ENCODE results near the gene KCNA10.

The KCNA10 gene

DNA sequence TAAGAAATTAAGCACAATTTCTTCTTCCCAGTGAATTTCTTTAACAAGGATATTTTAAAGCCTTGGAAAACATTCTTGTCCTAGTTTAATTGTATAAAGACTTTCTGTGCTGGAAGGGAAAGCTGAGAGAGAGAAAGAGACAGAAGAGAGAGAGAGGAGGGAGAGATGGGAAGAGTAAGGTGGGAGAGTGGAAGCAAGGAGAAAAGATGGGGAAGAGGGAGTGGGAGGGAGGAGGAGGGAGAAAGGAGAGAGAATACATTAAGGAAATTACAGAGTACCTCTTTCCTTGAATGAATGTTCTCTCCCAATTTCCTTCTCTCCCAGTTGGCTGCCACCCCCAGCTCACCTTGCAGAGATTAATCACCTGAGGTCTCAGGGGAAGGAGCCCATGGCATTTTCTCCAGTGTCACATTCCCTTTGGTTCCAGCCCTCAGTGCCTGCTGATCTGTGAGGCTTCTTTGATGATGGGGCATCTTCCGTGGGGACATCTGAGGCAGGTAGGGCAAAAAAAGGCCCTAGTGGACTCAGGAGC lies 32.4 kb upstream of the KCNA10 start:
- no peaks in the 10 kb centered on the region for H3K79me2 ChIP-seq (ENCODE audit: control insufficient read depth, low read length)
- H3K4me3 ChIP-seq (ENCODE audit: low read length): no peak overlapping the region
- no peaks in the 10 kb centered on the region for H3K36me3 ChIP-seq (ENCODE audit: control insufficient read depth, low read length)
- H3K9me2 ChIP-seq (replicated peaks; ENCODE audit: control insufficient read depth, low read length): no peaks in the 10 kb centered on the region
- TF ChIP-seq EZH2phosphoT487 (IDR thresholded peaks at IDR 0.05; ENCODE audit: borderline replicate concordance, low read length) (no peak), CTCF (IDR thresholded peaks at IDR 0.05; ENCODE audit: low read depth, low read length, poor library complexity, severe bottlenecking) (no peak)
- no peaks in the 10 kb centered on the region for H4K20me1 ChIP-seq (ENCODE audit: control insufficient read depth, insufficient read depth, low read depth, low read length)
- H3K9me3 ChIP-seq (ENCODE audit: control insufficient read depth, insufficient read depth, low read length): no peaks in the 10 kb centered on the region
- no peak overlapping the region for H3K4me2 ChIP-seq (ENCODE audit: low read length)
- no peaks in the 10 kb centered on the region for H3F3A ChIP-seq (ENCODE audit: control insufficient read depth, insufficient read depth)
- no peak overlapping the region for H3K27ac ChIP-seq (ENCODE audit: low read depth, low read length)
- H3K4me1 ChIP-seq (ENCODE audit: control insufficient read depth, low read length): no peaks in the 10 kb centered on the region
- peaks cover 36% of the 10 kb centered on the region for H3K27me3 ChIP-seq (ENCODE audit: control insufficient read depth, low read length)

GRCh38 chr1:110549831-110550230 lies 30.9 kb upstream of the KCNA10 start:
- no peaks in the 10 kb centered on the region for H3K9me2 ChIP-seq (replicated peaks; ENCODE audit: control insufficient read depth, low read length)
- TF ChIP-seq EZH2phosphoT487 (IDR thresholded peaks at IDR 0.05; ENCODE audit: borderline replicate concordance, low read length) (no peak), CTCF (IDR thresholded peaks at IDR 0.05; ENCODE audit: low read depth, low read length, poor library complexity, severe bottlenecking) (no peak)
- no peak overlapping the region for H3K4me2 ChIP-seq (ENCODE audit: low read length)
- H3K4me1 ChIP-seq (ENCODE audit: control insufficient read depth, low read length): no peaks in the 10 kb centered on the region
- no peaks in the 10 kb centered on the region for H3F3A ChIP-seq (ENCODE audit: control insufficient read depth, insufficient read depth)
- H3K36me3 ChIP-seq (ENCODE audit: control insufficient read depth, low read length): no peaks in the 10 kb centered on the region
- H3K79me2 ChIP-seq (ENCODE audit: control insufficient read depth, low read length): no peaks in the 10 kb centered on the region
- no peaks in the 10 kb centered on the region for H3K9me3 ChIP-seq (ENCODE audit: control insufficient read depth, insufficient read depth, low read length)
- no peak overlapping the region for H3K4me3 ChIP-seq (ENCODE audit: low read length)
- no peaks in the 10 kb centered on the region for H4K20me1 ChIP-seq (ENCODE audit: control insufficient read depth, insufficient read depth, low read depth, low read length)
- H3K27me3 ChIP-seq (ENCODE audit: control insufficient read depth, low read length): peaks cover 25% of the 10 kb centered on the region
- H3K27ac ChIP-seq (ENCODE audit: low read depth, low read length): no peak overlapping the region

- Histone ChIP-seq H3F3A (ENCODE audit: control insufficient read depth, insufficient read depth) (no peaks in the 10 kb centered on the region), H3K27ac (ENCODE audit: low read depth, low read length) (no peak overlapping the region), H3K4me2 (ENCODE audit: low read length) (no peak overlapping the region), H3K9me3 (ENCODE audit: control insufficient read depth, insufficient read depth, low read length) (no peaks in the 10 kb centered on the region), H3K36me3 (ENCODE audit: control insufficient read depth, low read length) (no peaks in the 10 kb centered on the region), H3K79me2 (ENCODE audit: control insufficient read depth, low read length) (no peaks in the 10 kb centered on the region), H3K4me3 (ENCODE audit: low read length) (no peak overlapping the region), H3K4me1 (ENCODE audit: control insufficient read depth, low read length) (no peaks in the 10 kb centered on the region), H3K27me3 (ENCODE audit: control insufficient read depth, low read length) (peaks cover 21% of the 10 kb centered on the region), H3K9me2 (replicated peaks; ENCODE audit: control insufficient read depth, low read length) (no peaks in the 10 kb centered on the region), H4K20me1 (ENCODE audit: control insufficient read depth, insufficient read depth, low read depth, low read length) (no peaks in the 10 kb centered on the region)
- TF ChIP-seq EZH2phosphoT487 (IDR thresholded peaks at IDR 0.05; ENCODE audit: borderline replicate concordance, low read length) (no peak), CTCF (IDR thresholded peaks at IDR 0.05; ENCODE audit: low read depth, low read length, poor library complexity, severe bottlenecking) (peak; percentile 55)
Measured at GRCh38 chr1:110548381-110548780, 29.4 kb upstream of the KCNA10 start.

Measured in DOHH2 (cell line).